ENCODE measurements around the gene SART3.

Gene SART3

GRCh38 chr12:108553799-108554198 is 7.2 kb downstream of the SART3 start:
- no peak for DNase-seq (ENCODE audit: extremely low read depth, low read depth)

GRCh38 chr12:108551535-108551934 is 9.4 kb downstream of the SART3 start:
- DNase-seq (ENCODE audit: extremely low read depth, low read depth): peak; percentile 36
- TF ChIP-seq CTCF (IDR thresholded peaks at IDR 0.05; ENCODE audit: low read depth, low read length): no peak

More at GRCh38 chr12:108553799-108554198, 7.2 kb downstream of the SART3 start:
- no peak for TF ChIP-seq CTCF (IDR thresholded peaks at IDR 0.05; ENCODE audit: low read depth, low read length)

GRCh38 chr12:108548954-108549521 is 11.9 kb downstream of the SART3 start:
- TF ChIP-seq CTCF (IDR thresholded peaks at IDR 0.05; ENCODE audit: low read depth, low read length): no peak
- no peak for DNase-seq (ENCODE audit: extremely low read depth, low read depth)

GRCh38 chr12:108547686-108548085 is 13.3 kb downstream of the SART3 start:
- DNase-seq (ENCODE audit: extremely low read depth, low read depth): no peak
- TF ChIP-seq CTCF (IDR thresholded peaks at IDR 0.05; ENCODE audit: low read depth, low read length): no peak

GRCh38 chr12:108543652-108544051 is 17.3 kb downstream of the SART3 start:
- DNase-seq (ENCODE audit: extremely low read depth, low read depth): no peak
- no peak for TF ChIP-seq CTCF (IDR thresholded peaks at IDR 0.05; ENCODE audit: low read depth, low read length)

GRCh38 chr12:108542320-108542719 is 18.7 kb downstream of the SART3 start:
- no peak for DNase-seq (ENCODE audit: extremely low read depth, low read depth)
- no peak for TF ChIP-seq CTCF (IDR thresholded peaks at IDR 0.05; ENCODE audit: low read depth, low read length)

- TF ChIP-seq CTCF (IDR thresholded peaks at IDR 0.05; ENCODE audit: low read depth, low read length): no peak
- DNase-seq (ENCODE audit: extremely low read depth, low read depth): no peak
Observed at GRCh38 chr12:108538616-108539195, 22.3 kb downstream of the SART3 start.
